ENCODE data around the gene COX20. TPM values are rescaled to one million over a fixed set of nuclear protein-coding genes. Genes with fewer than 3 reads are reported as not detected.

Gene COX20
- total and polyA plus RNA-seq, 2 donors from 2014 or later, result 45.4 to 171 TPM

GRCh38 chr1:244881552-244882280, 46.3 kb downstream of the COX20 start:
- H3K9me3 ChIP-seq (ENCODE audit: control insufficient read depth in 2 of 3, insufficient read depth in 1 of 3, low read length in 3 of 3), result no peaks in the 10 kb centered on the region
- no peaks in the 10 kb centered on the region for H3K36me3 ChIP-seq (ENCODE audit: control insufficient read depth in 2 of 3, insufficient read depth in 3 of 3, low read length in 3 of 3)
- H3K9ac ChIP-seq (ENCODE audit: low read length in 3 of 3), result no peak overlapping the region
- H3K4me3 ChIP-seq (ENCODE audit: low read length in 3 of 3), result no peak overlapping the region
- intact Hi-C loops (cut with DNase I), result no loop called here
- FAIRE-seq, result no peak
- TF ChIP-seq CTCF (IDR thresholded peaks at IDR 0.05; ENCODE audit: borderline replicate concordance, extremely low read depth, insufficient read depth), result no peak
- no peak overlapping the region for H3K27ac ChIP-seq (ENCODE audit: low read depth in 2 of 2, low read length in 2 of 2)
- H3K27me3 ChIP-seq (ENCODE audit: control insufficient read depth, insufficient read depth, low read length), result no peaks in the 10 kb centered on the region
- H3K4me1 ChIP-seq (ENCODE audit: control insufficient read depth in 2 of 3, insufficient read depth in 2 of 3, low read depth in 1 of 3, low read length in 3 of 3), result no peaks in the 10 kb centered on the region
- DNase-seq, result peak in 1 of 5 donors; percentile 21

- no peaks in the 10 kb centered on the region for H3K36me3 ChIP-seq (ENCODE audit: control insufficient read depth in 2 of 3, insufficient read depth in 3 of 3, low read length in 3 of 3)
- no peaks in the 10 kb centered on the region for H3K9me3 ChIP-seq (ENCODE audit: control insufficient read depth in 2 of 3, insufficient read depth in 1 of 3, low read length in 3 of 3)
- no peak for DNase-seq
- intact Hi-C loops (cut with DNase I), result no loop called here
- no peaks in the 10 kb centered on the region for H3K27me3 ChIP-seq (ENCODE audit: control insufficient read depth, insufficient read depth, low read length)
- H3K27ac ChIP-seq (ENCODE audit: low read depth in 2 of 2, low read length in 2 of 2), result no peak overlapping the region
- H3K9ac ChIP-seq (ENCODE audit: low read length in 3 of 3), result no peak overlapping the region
- no peak for FAIRE-seq
- H3K4me3 ChIP-seq (ENCODE audit: low read length in 3 of 3), result no peak overlapping the region
- H3K4me1 ChIP-seq (ENCODE audit: control insufficient read depth in 2 of 3, insufficient read depth in 2 of 3, low read depth in 1 of 3, low read length in 3 of 3), result no peaks in the 10 kb centered on the region
- no peak for TF ChIP-seq CTCF (IDR thresholded peaks at IDR 0.05; ENCODE audit: borderline replicate concordance, extremely low read depth, insufficient read depth)
These were observed 51.8 kb downstream of the COX20 start for GRCh38 chr1:244887281-244887680.

GRCh38 chr1:244893836-244894235, 58.4 kb downstream of the COX20 start:
- Histone ChIP-seq H3K4me3 (ENCODE audit: low read length in 3 of 3) (no peak overlapping the region), H3K9me3 (ENCODE audit: control insufficient read depth in 2 of 3, insufficient read depth in 1 of 3, low read length in 3 of 3) (no peaks in the 10 kb centered on the region), H3K27ac (ENCODE audit: low read depth in 2 of 2, low read length in 2 of 2) (no peak overlapping the region), H3K9ac (ENCODE audit: low read length in 3 of 3) (no peak overlapping the region), H3K36me3 (ENCODE audit: control insufficient read depth in 2 of 3, insufficient read depth in 3 of 3, low read length in 3 of 3) (no peaks in the 10 kb centered on the region), H3K4me1 (ENCODE audit: control insufficient read depth in 2 of 3, insufficient read depth in 2 of 3, low read depth in 1 of 3, low read length in 3 of 3) (no peaks in the 10 kb centered on the region), H3K27me3 (ENCODE audit: control insufficient read depth, insufficient read depth, low read length) (no peaks in the 10 kb centered on the region)
- intact Hi-C loops (cut with DNase I), result no loop called here
- no peak for FAIRE-seq
- no peak for DNase-seq
- TF ChIP-seq CTCF (IDR thresholded peaks at IDR 0.05; ENCODE audit: borderline replicate concordance, extremely low read depth, insufficient read depth), result no peak

Other genes starting within 250 kb of the COX20 start
- gene DESI2, start 182.5 kb upstream of the COX20 start, total RNA-seq, result 23.5 TPM
- gene DESI2, start 182.5 kb upstream of the COX20 start, polyA plus RNA-seq (ENCODE audit: insufficient read depth, low read depth, low replicate concordance), result 11.9 TPM
- 329 TPM for gene HNRNPU, start 28.9 kb downstream of the COX20 start, total RNA-seq
- 153 TPM for gene HNRNPU, start 28.9 kb downstream of the COX20 start, polyA plus RNA-seq (ENCODE audit: insufficient read depth, low read depth, low replicate concordance)

Measured in kidney (tissue), 14 donors.